K562 (cell line): Measurements from ENCODE around the gene BRINP1. TPM values are rescaled to one million over a fixed set of nuclear protein-coding genes. Genes with fewer than 3 reads are reported as not detected.

Experiments
- ATAC-seq: fragments of 200-7000 bp; cut with Tn5 transposase; 3 replicates; pipeline ENCODE4 v1.9.1; 2020; ENCODE audit warnings: moderate library complexity
- BruUV-seq: library from RNA; stranded (reverse); fragments of 400-500 nt; replicated peaks from 2 replicates; lab custom pipeline; 2021; lab: Mats Ljungman, UMichigan
- CTCF ChIA-PET: fragments of 300-600 bp; formaldehyde crosslinking; extraction: SDS; loops from one replicate; lab custom pipeline; 2021; ENCODE audit warnings: low intra/inter-chr PET ratio; lab: Yijun Ruan, JAX
- POLR2A ChIA-PET: fragments of 300-600, 350-650 bp; sonication (Branson Sonifier 250); formaldehyde crosslinking; extraction: SDS; loops from one replicate; lab custom pipeline; 2021; ENCODE audit warnings: antibody characterized with exemption, inconsistent platforms; lab: Yijun Ruan, JAX
- DNase-seq, 4 experiments: peaks; one replicate each; pipeline versions ENCODE4 v3.0.0 to v3.0.0-alpha.2; 2011 to 2018; ENCODE audit warnings: low spot score in 3 of 4, mixed read lengths in 3 of 4; ENCODE audit errors: extremely low read depth in 1 of 4
- FAIRE-seq: peaks from 2 replicates; lab custom pipeline; 2011; peaks lifted over from hg19 to GRCh38; lab: Jason Lieb, UNC
- H2AFZ ChIP-seq: 2 replicates; pipeline ENCODE4 v1.6.0; 2011; ENCODE audit warnings: low read depth, low read length, control low read depth, inconsistent platforms
- H3K27ac ChIP-seq: fragments of 200-600 bp; 3 replicates; pipeline ENCODE4 v1.8.0; 2011; ENCODE audit warnings: low read depth, mild to moderate bottlenecking, control low read depth, inconsistent platforms, low read length, moderate library complexity, mixed read lengths; ENCODE audit errors: extremely low read depth
- H3K27me3 ChIP-seq, 2 experiments: fragments of 300-600 bp in 1 of 2; 2 replicates in 1 of 2; 3 replicates in 1 of 2; pipeline versions ENCODE4 v1.6.0 to v1.8.0; 2011; ENCODE audit warnings: inconsistent platforms in 2 of 2, low read length in 2 of 2, mild to moderate bottlenecking in 1 of 2, mixed read lengths in 1 of 2, moderate library complexity in 1 of 2; ENCODE audit not compliant: control insufficient read depth in 2 of 2, insufficient read depth in 2 of 2
- H3K36me3 ChIP-seq: fragments of 300-600 bp; 3 replicates; pipeline ENCODE4 v1.8.0; 2011; ENCODE audit warnings: mild to moderate bottlenecking, low read length, inconsistent platforms; ENCODE audit not compliant: control insufficient read depth, insufficient read depth
- H3K4me1 ChIP-seq, 2 experiments: fragments of 200-600 bp in 1 of 2; replicated peaks in 1 of 2; 2 replicates in 1 of 2; 3 replicates in 1 of 2; pipeline versions ENCODE4 v1.5.1 to v1.8.0; 2011; ENCODE audit warnings: inconsistent platforms in 2 of 2, low read length in 2 of 2, mild to moderate bottlenecking in 1 of 2, mixed read lengths in 1 of 2, moderate library complexity in 1 of 2; ENCODE audit not compliant: control insufficient read depth in 2 of 2, insufficient read depth in 2 of 2
- H3K4me2 ChIP-seq: 2 replicates; pipeline ENCODE4 v1.6.1; 2011; ENCODE audit warnings: low read length, control low read depth, inconsistent platforms, mixed read lengths; ENCODE audit not compliant: insufficient read depth
- H3K4me3 ChIP-seq: fragments of 200-600 bp; sonication (generic), shearing (Covaris generic); 2 replicates; pipeline ENCODE4 v1.5.1; 2016; ENCODE audit warnings: control low read depth, inconsistent platforms
- H3K79me2 ChIP-seq: fragments of 200-600 bp; 3 replicates; pipeline ENCODE4 v1.8.0; 2011; ENCODE audit warnings: low read length, inconsistent platforms; ENCODE audit not compliant: control insufficient read depth, insufficient read depth
- H3K9ac ChIP-seq, 2 experiments: 2 replicates each; pipeline versions ENCODE4 v1.6.0 to v1.6.1; 2011; ENCODE audit warnings: low read depth in 2 of 2, low read length in 2 of 2, control low read depth in 1 of 2, inconsistent platforms in 1 of 2, mild to moderate bottlenecking in 1 of 2, mixed read lengths in 1 of 2; ENCODE audit not compliant: insufficient read depth in 1 of 2
- H3K9me1 ChIP-seq: one replicate; pipeline ENCODE4 v1.6.0; 2011; ENCODE audit warnings: inconsistent platforms, mild to moderate bottlenecking, low read length, moderate library complexity; ENCODE audit not compliant: control insufficient read depth, insufficient read depth
- H3K9me3 ChIP-seq: replicated peaks from 2 replicates; pipeline ENCODE4 v1.5.1; 2011; ENCODE audit warnings: low read depth, low read length, inconsistent platforms; ENCODE audit not compliant: control insufficient read depth, insufficient read depth
- H4K20me1 ChIP-seq: replicated peaks from 2 replicates; pipeline ENCODE4 v1.6.1; 2011; ENCODE audit warnings: low read length, inconsistent platforms, mixed read lengths; ENCODE audit not compliant: control insufficient read depth, insufficient read depth
- EP400 ChIP-seq: fragments of 450-650 bp; IDR thresholded peaks from 2 replicates; pipeline ENCODE4 v1.6.1; 2017; ENCODE audit warnings: antibody characterized with exemption, mild to moderate bottlenecking, moderate library complexity
- GATAD2A ChIP-seq: fragments of 450-650 bp; IDR thresholded peaks from 2 replicates; pipeline ENCODE4 v1.6.1; 2017
- NCOA2 ChIP-seq, 2 experiments: fragments of 450-650 bp; IDR thresholded peaks; 2 replicates each; pipeline ENCODE4 v1.6.1; 2018; ENCODE audit warnings: mild to moderate bottlenecking in 2 of 2, moderate library complexity in 1 of 2; ENCODE audit not compliant: partially characterized antibody in 2 of 2
- OTX1 ChIP-seq: fragments of 450-650 bp; formaldehyde crosslinking; IDR thresholded peaks from 2 replicates; pipeline ENCODE4 v1.4.0; 2022; ENCODE audit warnings: mild to moderate bottlenecking
- PREB ChIP-seq: sonication (generic); formaldehyde crosslinking; IDR thresholded peaks from 2 replicates; pipeline ENCODE4 v1.8.1; 2023; ENCODE audit warnings: mild to moderate bottlenecking, missing genetic modification reagents
- SPI1 ChIP-seq: IDR thresholded peaks from 2 replicates; pipeline ENCODE4 v1.6.1; 2011; ENCODE audit warnings: low read depth, low read length, control low read depth, borderline replicate concordance
- ZBTB1 ChIP-seq: sonication (generic); formaldehyde crosslinking; IDR thresholded peaks from 2 replicates; pipeline ENCODE4 v1.8.1; 2023; ENCODE audit warnings: missing genetic modification reagents, low read depth, mild to moderate bottlenecking, borderline replicate concordance
- ZNF318 ChIP-seq, 2 experiments: fragments of 450-650 bp; IDR thresholded peaks; 2 replicates each; pipeline ENCODE4 v1.6.1; 2016; ENCODE audit warnings: mild to moderate bottlenecking in 2 of 2, borderline replicate concordance in 1 of 2, low read depth in 1 of 2, moderate library complexity in 1 of 2
- ZNF583 ChIP-seq: fragments of 250-450 bp; sonication (Bioruptor Pico); IDR thresholded peaks from 2 replicates; pipeline ENCODE4 v1.4.0; 2020
- ZNF77 ChIP-seq: fragments of 250-450 bp; sonication (Bioruptor Pico); IDR thresholded peaks from 2 replicates; pipeline ENCODE4 v1.5.0; 2020
- WGBS: fragments of 100-300 bp; shearing (Covaris generic); methylation state at CpG from one replicate; pipeline ENCODE4 v1.1.6; 2016; ENCODE audit warnings: low coverage, mixed read lengths; ENCODE audit not compliant: insufficient coverage; ENCODE audit errors: missing lambda C conversion rate; 5-methylcytosine and 5-hydroxymethylcytosine counted together
- in situ Hi-C: fragments of 300-500 bp; cut with MboI; formaldehyde crosslinking; loops from 4 replicates; pipeline ENCODE4 v1.15.0; 2018; ENCODE audit warnings: inconsistent platforms, mixed read lengths
- intact Hi-C: fragments of 100-400 bp; cut with micrococcal nuclease; formaldehyde crosslinking; loops from 2 replicates; pipeline ENCODE4 v1.14.2; 2022
- polyA plus RNA-seq, 8 experiments: library from polyadenylated mRNA; depleted of rRNA in 4 of 8; stranded (reverse) in 5 of 8; unstranded in 3 of 8; fragments of >200 nt; fragmentation: Nextera tagmentation in 2 of 8; fragmentation: Illumina TruSeq in 1 of 8; extraction: Ambion mirVana in 2 of 8; extraction: Trizol in 1 of 8; gene quantifications; 2 replicates each; pipeline versions ENCODE4 v1.2.1 to v1.2.3, GENCODE V29; 2011 to 2014; ENCODE audit warnings: inconsistent platforms in 1 of 8, missing spikeins in 1 of 8
- total RNA-seq, 7 experiments: library from RNA; depleted of rRNA in 6 of 7; stranded (reverse); fragments of >200 nt in 6 of 7; fragmentation: Illumina TruSeq in 2 of 7; extraction: Trizol in 2 of 7; gene quantifications; 2 replicates each; pipeline versions ENCODE4 v1.2.1 to v1.2.3, GENCODE V29; 2011 to 2021; ENCODE audit warnings: low replicate concordance in 1 of 7
- TF ChIP-seq, protein P1 (sequence below): sonication (generic); formaldehyde crosslinking; IDR thresholded peaks from 2 replicates; pipeline ENCODE4 v1.8.1; 2023; ENCODE audit warnings: mild to moderate bottlenecking, missing genetic modification reagents

BRINP1 gene
- total and polyA plus RNA-seq, 9 of the 15 experiments (the other 6 are each of a cell fraction or from before 2014, with no cell fraction given), result not detected

GRCh38 chr9:119409552-119409951, 40.3 kb upstream of the BRINP1 start (continued):
- no peak for TF ChIP-seq ZNF77 (CRISPR knock-in tag)
- no peak for TF ChIP-seq ZNF583 (CRISPR knock-in tag)

- WGBS, result 0% methylated on average over 2 of the region's 2 CpGs
- no peak for FAIRE-seq
- TF ChIP-seq EP400 (no peak), GATAD2A (no peak), ZBTB1 (CRISPR knock-in tag) (no peak), PREB (CRISPR knock-in tag) (no peak), SPI1 (no peak), NCOA2 (IDR thresholded peaks at IDR 0.05; ENCODE audit: partially characterized antibody in 2 of 2) (no peak), OTX1 (CRISPR knock-in tag) (no peak), ZNF318 (IDR thresholded peaks at IDR 0.05; ENCODE audit: borderline replicate concordance in 1 of 2, low read depth in 1 of 2) (no peak)
- TF ChIP-seq, protein P1, sequence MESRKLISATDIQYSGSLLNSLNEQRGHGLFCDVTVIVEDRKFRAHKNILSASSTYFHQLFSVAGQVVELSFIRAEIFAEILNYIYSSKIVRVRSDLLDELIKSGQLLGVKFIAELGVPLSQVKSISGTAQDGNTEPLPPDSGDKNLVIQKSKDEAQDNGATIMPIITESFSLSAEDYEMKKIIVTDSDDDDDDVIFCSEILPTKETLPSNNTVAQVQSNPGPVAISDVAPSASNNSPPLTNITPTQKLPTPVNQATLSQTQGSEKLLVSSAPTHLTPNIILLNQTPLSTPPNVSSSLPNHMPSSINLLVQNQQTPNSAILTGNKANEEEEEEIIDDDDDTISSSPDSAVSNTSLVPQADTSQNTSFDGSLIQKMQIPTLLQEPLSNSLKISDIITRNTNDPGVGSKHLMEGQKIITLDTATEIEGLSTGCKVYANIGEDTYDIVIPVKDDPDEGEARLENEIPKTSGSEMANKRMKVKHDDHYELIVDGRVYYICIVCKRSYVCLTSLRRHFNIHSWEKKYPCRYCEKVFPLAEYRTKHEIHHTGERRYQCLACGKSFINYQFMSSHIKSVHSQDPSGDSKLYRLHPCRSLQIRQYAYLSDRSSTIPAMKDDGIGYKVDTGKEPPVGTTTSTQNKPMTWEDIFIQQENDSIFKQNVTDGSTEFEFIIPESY, result no peak
Observed at GRCh38 chr9:119400606-119401005, 31.4 kb upstream of the BRINP1 start.

More at GRCh38 chr9:119400606-119401005, 31.4 kb upstream of the BRINP1 start:
- H2AFZ ChIP-seq, result no peak overlapping the region
- H3K4me2 ChIP-seq, result no peak overlapping the region
- no peak overlapping the region for H3K4me3 ChIP-seq
- H3K36me3 ChIP-seq, result no peaks in the 10 kb centered on the region
- DNase-seq (no peak), ATAC-seq (no peak)
- H3K27ac ChIP-seq, result no peak overlapping the region
- intact Hi-C loops (no loop called here), in situ Hi-C loops (no loop called here)
- BruUV-seq, result no TSS peak
- no peaks in the 10 kb centered on the region for H3K9me1 ChIP-seq
- POLR2A ChIA-PET, result no interaction called here
- H3K79me2 ChIP-seq, result no peaks in the 10 kb centered on the region
- CTCF ChIA-PET, result no interaction called here
- no peaks in the 10 kb centered on the region for H3K4me1 ChIP-seq
- no peak overlapping the region for H3K9ac ChIP-seq
- no peaks in the 10 kb centered on the region for H3K27me3 ChIP-seq
- H4K20me1 ChIP-seq, result no peaks in the 10 kb centered on the region
- H3K9me3 ChIP-seq, result no peaks in the 10 kb centered on the region
